Activated CD4-positive, alpha-beta memory T cell treated with anti-CD3 and anti-CD28 coated beads, Interleukin-2, amount 10 ng/mL, durations not matched to agents 7 days and 5 days (primary cell): Measurements from ENCODE around the gene HYOU1. TPM values are rescaled to one million over a fixed set of nuclear protein-coding genes. Genes with fewer than 3 reads are reported as not detected.
"Not testable (repeated sequence)": the region's sequence is repeated elsewhere in the genome, so short reads cannot be mapped to it uniquely, and the experiment has no call there.

ENCODE experiments used
- CTCF ChIA-PET: fragments of 350-600 bp; sonication (Branson Sonifier 250); formaldehyde crosslinking; loops from one replicate; lab custom pipeline; 2021; ENCODE audit warnings: antibody characterized with exemption, inconsistent platforms; lab: Charles Lee
- POLR2A ChIA-PET: fragments of 350-600 bp; sonication (Branson Sonifier 250); formaldehyde crosslinking; loops from one replicate; lab custom pipeline; 2021; ENCODE audit warnings: antibody characterized with exemption; lab: Charles Lee
- DNase-seq: peaks from one replicate; pipeline ENCODE4 v3.0.0-alpha.2; 2020
- H3K27ac Mint-ChIP-seq: one replicate; pipeline ENCODE4 v1.8.0; 2021; ENCODE audit warnings: mild to moderate bottlenecking, mixed read lengths
- H3K27me3 Mint-ChIP-seq: one replicate; pipeline ENCODE4 v1.8.0; 2021; ENCODE audit warnings: mixed read lengths
- H3K36me3 Mint-ChIP-seq: one replicate; pipeline ENCODE4 v1.8.0; 2021; ENCODE audit warnings: low read depth, mixed read lengths
- H3K4me1 Mint-ChIP-seq: one replicate; pipeline ENCODE4 v1.8.0; 2021; ENCODE audit warnings: mixed read lengths
- H3K4me3 Mint-ChIP-seq: one replicate; pipeline ENCODE4 v1.8.0; 2021; ENCODE audit warnings: mild to moderate bottlenecking, mixed read lengths
- H3K9me3 Mint-ChIP-seq: one replicate; pipeline ENCODE4 v1.8.0; 2021; ENCODE audit warnings: mixed read lengths
- total RNA-seq, 2 experiments: library from RNA; stranded (reverse); gene quantifications; one replicate each; pipeline ENCODE4 v1.2.3, GENCODE V29; 2021

HYOU1 gene
- total RNA-seq, 2 experiments from 2014 or later: 123 to 125 TPM

- ChIA-PET CTCF (no interaction called here), POLR2A (interaction anchor here (1.6 kb wide), 1 partner anchor 28 kb away, joined by 9 read pairs; the partner anchor contains the start of gene CENATAC)
- Mint-ChIP-seq H3K4me3 (no peak overlapping the region), H3K9me3 (no peaks in the 10 kb centered on the region), H3K4me1 (peaks cover 62% of the 10 kb centered on the region), H3K27me3 (no peaks in the 10 kb centered on the region), H3K36me3 (peaks cover 54% of the 10 kb centered on the region), H3K27ac (no peak overlapping the region)
- no peak for DNase-seq
Observed at GRCh38 chr11:119025541-119025940, 31.5 kb downstream of the HYOU1 start.

DNA sequence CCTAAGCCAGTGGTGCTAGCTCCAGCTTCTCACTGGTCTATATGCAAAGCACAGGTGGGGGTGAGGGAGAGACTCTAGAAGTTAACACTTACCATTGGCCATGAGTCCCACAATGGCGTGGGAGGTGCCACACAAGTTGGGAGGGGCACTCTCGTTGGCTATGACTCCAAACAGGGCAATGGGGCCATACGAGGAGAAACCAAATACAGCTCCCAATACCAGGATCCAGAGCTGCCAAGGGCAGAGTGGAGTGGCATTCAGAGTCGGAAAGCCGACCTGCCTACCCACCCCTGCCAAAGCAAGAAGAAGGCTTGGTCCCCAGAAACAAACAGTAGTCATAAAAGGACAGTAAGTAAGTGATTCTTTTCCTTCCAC, 31.9 kb downstream of the HYOU1 start:
- no peak for DNase-seq
- ChIA-PET POLR2A (interaction anchor here (1.6 kb wide), 1 partner anchor 28 kb away, joined by 9 read pairs; the partner anchor contains the start of gene CENATAC), CTCF (interaction anchor here (0.7 kb wide), 1 partner anchor 13 kb away, joined by 3 read pairs; no protein-coding TSS in a partner anchor)
- no peaks in the 10 kb centered on the region for H3K9me3 Mint-ChIP-seq
- no peaks in the 10 kb centered on the region for H3K27me3 Mint-ChIP-seq
- H3K4me3 Mint-ChIP-seq: no peak overlapping the region
- peaks cover 67% of the 10 kb centered on the region for H3K4me1 Mint-ChIP-seq
- H3K27ac Mint-ChIP-seq: no peak overlapping the region
- H3K36me3 Mint-ChIP-seq: peaks cover 58% of the 10 kb centered on the region

- H3K9me3 Mint-ChIP-seq: no peaks in the 10 kb centered on the region
- peak overlapping the region; percentile 47 for H3K27ac Mint-ChIP-seq
- no peak overlapping the region for H3K4me3 Mint-ChIP-seq
- peaks cover 68% of the 10 kb centered on the region for H3K4me1 Mint-ChIP-seq
- DNase-seq: no peak
- H3K27me3 Mint-ChIP-seq: no peaks in the 10 kb centered on the region
- POLR2A ChIA-PET: interaction anchor here (0.8 to 1.6 kb wide), 3 partner anchors 11 to 235 kb away, joined by 3 to 9 read pairs (median 4); partner anchors contain the start of gene CENATAC
- CTCF ChIA-PET: interaction anchor here (0.7 to 0.8 kb wide), 2 partner anchors 13 to 35 kb away, joined by 3 read pairs; no protein-coding TSS in a partner anchor
- peaks cover 62% of the 10 kb centered on the region for H3K36me3 Mint-ChIP-seq
Observed at GRCh38 chr11:119024430-119025098, 32.4 kb downstream of the HYOU1 start.

GRCh38 chr11:119023741-119024140, 33.3 kb downstream of the HYOU1 start:
- H3K27ac Mint-ChIP-seq: peak overlapping the region; percentile 47
- H3K9me3 Mint-ChIP-seq: no peaks in the 10 kb centered on the region
- H3K36me3 Mint-ChIP-seq: peaks cover 62% of the 10 kb centered on the region
- DNase-seq: no peak
- CTCF ChIA-PET: interaction anchor here (0.8 kb wide), 1 partner anchor 34 kb away, joined by 3 read pairs; no protein-coding TSS in a partner anchor
- H3K27me3 Mint-ChIP-seq: no peaks in the 10 kb centered on the region
- POLR2A ChIA-PET: interaction anchor here (0.8 to 1.4 kb wide), 3 partner anchors 10 to 234 kb away, joined by 3 to 4 read pairs (median 4); partner anchors contain the start of gene HYOU1
- H3K4me1 Mint-ChIP-seq: peaks cover 61% of the 10 kb centered on the region
- H3K4me3 Mint-ChIP-seq: no peak overlapping the region

GRCh38 chr11:119021631-119022030, 35.4 kb downstream of the HYOU1 start:
- ChIA-PET POLR2A (interaction anchor here (1.7 kb wide), 1 partner anchor 9 kb away, joined by 7 read pairs; the partner anchor contains the start of gene SLC37A4), CTCF (interaction anchor here (0.5 to 3.1 kb wide), 2 partner anchors 9 to 170 kb away, joined by 3 to 12 read pairs; partner anchors contain the start of gene SLC37A4)
- no peak for DNase-seq
- H3K27ac Mint-ChIP-seq: peak overlapping the region; percentile 53
- H3K4me3 Mint-ChIP-seq: no peak overlapping the region
- H3K4me1 Mint-ChIP-seq: peaks cover 56% of the 10 kb centered on the region
- no peaks in the 10 kb centered on the region for H3K9me3 Mint-ChIP-seq
- H3K27me3 Mint-ChIP-seq: no peaks in the 10 kb centered on the region
- peaks cover 72% of the 10 kb centered on the region for H3K36me3 Mint-ChIP-seq

DNA sequence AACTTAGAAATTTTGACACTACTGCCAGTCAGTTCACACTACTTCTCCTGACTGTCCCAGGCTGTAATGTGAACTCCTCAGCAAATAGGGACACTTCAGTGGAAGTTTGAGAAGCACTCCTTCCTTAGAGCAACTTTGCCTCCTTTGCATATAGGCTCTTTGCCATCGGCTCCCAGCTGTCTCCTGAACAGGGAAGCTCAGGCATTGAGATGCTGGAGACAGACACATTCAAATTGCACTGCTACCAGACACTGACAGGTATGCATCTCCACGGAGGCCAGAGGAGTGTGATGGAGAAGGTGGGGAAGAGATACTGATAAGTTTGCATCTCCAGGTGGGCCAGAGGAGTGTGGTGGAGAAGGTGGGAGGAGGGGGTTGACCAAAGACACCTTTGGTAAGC, 37.0 kb downstream of the HYOU1 start:
- Mint-ChIP-seq H3K27me3 (no peaks in the 10 kb centered on the region), H3K4me1 (peaks cover 64% of the 10 kb centered on the region), H3K9me3 (no peaks in the 10 kb centered on the region), H3K27ac (peak overlapping the region; percentile 100), H3K4me3 (peak overlapping the region; percentile 90), H3K36me3 (peaks cover 79% of the 10 kb centered on the region)
- DNase-seq: no peak
- CTCF ChIA-PET: interaction anchor here (1.3 to 3.2 kb wide), 6 partner anchors 11 to 318 kb away, joined by 3 to 29 read pairs (median 6); partner anchors contain the start of genes CENATAC, HYOU1 and SLC37A4
- POLR2A ChIA-PET: interaction anchor here (1.6 to 12.8 kb wide), 10 partner anchors 9 to 87 kb away, joined by 4 to 150 read pairs (median 24); partner anchors contain the start of genes C2CD2L, CENATAC, DPAGT1 and HYOU1

DNA sequence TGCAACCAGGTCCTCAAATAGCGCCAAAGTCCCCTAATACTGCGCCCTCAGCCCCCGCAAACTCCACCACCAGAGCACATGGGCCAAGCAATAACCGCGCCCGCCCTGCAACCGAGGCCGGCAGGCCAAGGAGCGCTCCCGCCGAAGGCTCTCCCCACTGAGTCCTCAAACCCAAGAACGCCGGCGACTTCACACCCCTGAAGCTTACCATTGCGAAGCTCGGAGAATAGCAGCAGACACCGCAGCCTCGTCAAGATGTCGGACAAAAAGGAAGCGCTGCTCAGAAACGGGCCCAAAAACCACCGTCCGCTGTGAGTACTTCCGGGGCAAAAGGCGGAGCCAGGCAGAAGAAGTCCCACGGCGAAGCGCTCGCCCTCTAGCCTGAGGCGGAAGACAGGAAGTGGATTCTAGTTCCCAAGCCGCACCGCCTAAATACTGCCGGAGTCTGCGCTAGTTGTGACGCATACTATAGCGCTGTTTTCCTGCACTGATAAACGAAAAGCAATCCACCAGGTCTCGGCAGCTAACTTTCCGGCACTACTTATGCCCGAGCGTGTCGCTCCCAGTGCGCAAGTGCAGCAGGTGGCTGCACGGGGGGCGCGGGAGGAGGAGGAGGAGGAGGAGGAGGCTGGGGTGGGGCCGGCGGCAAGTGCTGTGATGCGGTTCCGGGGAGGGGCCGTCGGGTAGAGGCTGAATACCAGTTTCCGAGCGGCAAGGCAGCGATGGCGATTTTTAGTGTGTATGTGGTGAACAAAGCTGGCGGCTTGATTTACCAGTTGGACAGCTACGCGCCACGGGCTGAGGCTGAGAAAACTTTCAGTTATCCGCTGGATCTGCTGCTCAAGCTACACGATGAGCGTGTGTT, 38.7 kb downstream of the HYOU1 start, which contains the start of the genes RPS25 and TRAPPC4:
TSS of gene RPS25 (minus strand) at position 270 of the 865 bp plus-strand sequence. CDS start at position 211, 59 bp downstream.
TSS of gene TRAPPC4 (plus strand) at position 693 of the 865 bp plus-strand sequence. CDS start at position 723, 30 bp downstream.
- Mint-ChIP-seq H3K4me1 (peaks cover 56% of the 10 kb centered on the region), H3K36me3 (peaks cover 78% of the 10 kb centered on the region), H3K27me3 (no peaks in the 10 kb centered on the region), H3K4me3 (peak within 1 kb of the TSS; percentile 90), H3K27ac (peak within 1 kb of the TSS; percentile 100), H3K9me3 (no peaks in the 10 kb centered on the region)
- ChIA-PET POLR2A (interaction anchor here (0.8 to 12.8 kb wide), 27 partner anchors 11 to 446 kb away, joined by 3 to 150 read pairs (median 4); partner anchors contain the start of genes ARCN1, C2CD2L, CENATAC and DDX6), CTCF (interaction anchor here (1.1 to 3.2 kb wide), 7 partner anchors 12 to 320 kb away, joined by 3 to 29 read pairs (median 7); partner anchors contain the start of genes CENATAC, HYOU1, SLC37A4 and VPS11)
- DNase-seq: peak; percentile 96

DNA sequence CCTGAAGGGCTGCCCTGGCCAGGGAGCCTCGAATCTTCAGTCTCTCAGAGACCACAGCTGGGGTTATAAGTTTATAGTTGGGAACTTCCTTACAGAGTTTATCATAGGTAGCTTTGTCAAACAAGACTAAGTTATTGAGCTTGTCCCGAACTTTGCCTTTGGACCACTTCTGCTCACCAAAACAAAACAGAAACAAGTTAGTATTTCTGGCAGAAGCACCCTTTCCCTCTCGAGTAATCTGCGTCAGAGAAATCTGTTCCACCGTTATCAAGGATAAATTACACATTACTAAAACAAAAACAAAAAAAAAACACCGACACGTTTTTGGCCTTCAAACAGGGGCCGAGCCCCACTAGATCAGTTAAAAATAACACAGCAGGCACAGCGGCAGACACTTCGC, 39.6 kb downstream of the HYOU1 start:
- peaks cover 57% of the 10 kb centered on the region for H3K4me1 Mint-ChIP-seq

DNA sequence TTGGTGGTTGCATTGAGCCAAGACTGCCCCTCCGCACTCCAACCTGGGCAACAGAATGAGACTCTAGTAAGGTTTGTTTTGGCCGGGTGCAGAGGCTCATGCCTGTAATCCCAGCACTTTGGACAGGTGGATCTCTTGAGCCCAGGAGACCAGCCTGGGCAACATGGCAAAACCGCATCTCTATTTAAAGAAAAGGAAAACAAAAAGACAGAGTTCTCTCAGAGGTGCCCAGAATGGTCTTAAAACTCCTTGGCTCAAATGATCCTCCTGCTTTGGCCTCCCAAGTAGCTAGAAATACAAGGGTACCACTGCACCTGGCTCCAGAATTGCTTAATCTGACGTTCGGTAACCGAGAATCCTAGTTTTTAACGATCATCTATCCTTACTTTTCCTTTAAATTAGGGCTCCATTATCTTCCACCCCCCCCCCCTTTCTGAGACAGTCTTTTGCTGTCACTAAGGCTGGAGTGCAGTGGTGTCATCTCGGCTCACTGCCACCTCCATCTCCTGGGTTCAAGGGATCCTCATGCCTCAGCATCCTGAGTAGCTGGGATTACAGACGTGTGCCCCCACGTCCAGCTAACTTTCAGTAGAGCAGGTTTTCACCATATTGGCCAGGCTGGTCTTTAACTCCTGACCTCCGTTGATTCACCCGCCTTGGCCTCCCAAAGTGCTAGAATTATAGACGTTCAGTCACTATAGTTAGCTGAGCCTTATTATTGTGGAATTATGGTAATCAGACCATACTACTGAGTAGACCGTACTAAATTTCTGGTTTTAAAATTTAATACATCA, 40.6 kb downstream of the HYOU1 start:
- H3K27ac Mint-ChIP-seq: no peak overlapping the region
- ChIA-PET POLR2A (interaction anchor here (0.9 to 12.8 kb wide), 6 partner anchors 13 to 225 kb away, joined by 3 to 150 read pairs (median 4); partner anchors contain the start of genes CENATAC and SLC37A4), CTCF (interaction anchor here (0.9 kb wide), 1 partner anchor 15 kb away, joined by 4 read pairs; no protein-coding TSS in a partner anchor)
- H3K36me3 Mint-ChIP-seq: peaks cover 77% of the 10 kb centered on the region
- no peaks in the 10 kb centered on the region for H3K9me3 Mint-ChIP-seq
- DNase-seq: no peak
- peak overlapping the region; percentile 90 for H3K4me3 Mint-ChIP-seq
- H3K4me1 Mint-ChIP-seq: peaks cover 52% of the 10 kb centered on the region
- no peaks in the 10 kb centered on the region for H3K27me3 Mint-ChIP-seq

More for the DNA sequence above, 39.6 kb downstream of the HYOU1 start:
- ChIA-PET POLR2A (interaction anchor here (1.0 to 12.8 kb wide), 7 partner anchors 12 to 226 kb away, joined by 3 to 150 read pairs (median 26); partner anchors contain the start of genes CENATAC, SLC37A4 and VPS11), CTCF (interaction anchor here (0.9 to 3.2 kb wide), 2 partner anchors 14 to 38 kb away, joined by 4 to 21 read pairs; partner anchors contain the start of gene HYOU1)
- Mint-ChIP-seq H3K27ac (peak overlapping the region; percentile 100), H3K36me3 (peaks cover 79% of the 10 kb centered on the region), H3K4me3 (peak overlapping the region; percentile 90)
- H3K27me3 Mint-ChIP-seq, H3K9me3 Mint-ChIP-seq, DNase-seq: not testable (repeated sequence)

DNA sequence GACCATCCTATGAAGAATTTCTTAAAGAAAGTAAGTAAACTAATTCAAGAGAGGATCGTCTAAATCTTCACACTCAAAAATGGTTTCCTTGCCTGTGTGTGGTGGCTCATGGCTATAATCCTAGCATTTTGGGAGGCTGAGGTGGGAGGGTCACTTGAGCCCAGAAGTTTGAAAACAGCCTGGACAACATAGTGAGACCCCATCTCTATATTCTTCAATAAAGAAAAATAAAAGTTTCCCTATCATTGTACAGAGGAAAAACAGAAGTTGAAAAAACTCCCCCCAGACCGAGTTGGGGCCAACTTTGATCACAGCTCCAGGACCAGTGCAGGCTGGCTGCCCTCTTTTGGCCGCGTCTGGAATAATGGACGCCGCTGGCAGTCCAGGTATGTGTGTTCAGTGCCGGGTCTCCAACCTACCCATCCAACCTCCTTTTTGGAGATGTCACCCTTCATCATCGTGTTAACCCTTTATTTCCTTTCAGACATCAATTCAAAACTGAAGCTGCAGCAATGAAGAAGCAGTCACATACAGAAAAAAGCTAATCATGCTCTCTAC, 41.9 kb downstream of the HYOU1 start:
- no peak for DNase-seq
- Mint-ChIP-seq H3K36me3 (peaks cover 78% of the 10 kb centered on the region), H3K4me1 (peaks cover 40% of the 10 kb centered on the region), H3K9me3 (no peaks in the 10 kb centered on the region), H3K27me3 (no peaks in the 10 kb centered on the region), H3K4me3 (no peak overlapping the region), H3K27ac (peak overlapping the region; percentile 3)
- ChIA-PET CTCF (interaction anchor here (0.7 to 1.2 kb wide), 3 partner anchors 15 to 41 kb away, joined by 3 to 4 read pairs (median 3); no protein-coding TSS in a partner anchor), POLR2A (interaction anchor here (0.8 to 12.8 kb wide), 6 partner anchors 10 to 77 kb away, joined by 3 to 150 read pairs (median 5); partner anchors contain the start of genes CENATAC and SLC37A4)
